ENCODE measurements around the gene PPM1H. TPM values are rescaled to one million over a fixed set of nuclear protein-coding genes. Genes with fewer than 3 reads are reported as not detected.
"Not testable (repeated sequence)": the region's sequence is repeated elsewhere in the genome, so short reads cannot be mapped to it uniquely, and the experiment has no call there.

The PPM1H gene
- total RNA-seq, 2 experiments from 2014 or later: not detected

DNA sequence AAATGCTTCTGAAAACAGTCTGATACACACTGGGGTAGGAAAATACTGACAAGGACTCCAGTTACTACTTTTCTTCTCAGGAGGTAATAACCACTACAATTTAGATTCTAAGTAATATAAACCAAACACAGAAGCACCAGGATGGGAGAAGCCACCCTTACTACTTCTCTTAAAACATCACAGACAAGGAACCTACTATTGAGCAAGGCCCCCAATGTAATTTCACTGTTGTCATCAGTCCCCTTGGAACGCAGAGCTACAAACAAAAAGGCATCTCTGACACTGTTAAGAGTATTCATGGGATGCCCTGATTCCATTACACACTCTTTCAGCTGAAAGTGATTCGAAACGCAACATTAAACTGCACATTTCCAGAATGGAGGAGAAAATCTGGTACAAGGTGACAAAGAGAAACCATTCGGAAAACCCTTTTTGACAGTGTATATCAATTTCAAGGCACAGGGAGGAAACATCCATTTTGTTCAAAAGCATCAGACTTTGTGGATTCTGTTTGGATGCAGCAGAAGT lies 185.9 kb downstream of the PPM1H start:
- Mint-ChIP-seq H3K27ac (no peak overlapping the region), H3K4me3 (no peak overlapping the region), H3K4me1 (peaks cover 1% of the 10 kb centered on the region), H3K27me3 (peaks cover 31% of the 10 kb centered on the region), H3K36me3 (ENCODE audit: low read depth) (no peaks in the 10 kb centered on the region), H3K9me3 (no peaks in the 10 kb centered on the region)
- POLR2A ChIA-PET: no interaction called here
- DNase-seq: no peak
- CTCF ChIA-PET: interaction anchor here (0.7 to 1.2 kb wide), 2 partner anchors 35 to 134 kb away, joined by 3 read pairs; no protein-coding TSS in a partner anchor

DNA sequence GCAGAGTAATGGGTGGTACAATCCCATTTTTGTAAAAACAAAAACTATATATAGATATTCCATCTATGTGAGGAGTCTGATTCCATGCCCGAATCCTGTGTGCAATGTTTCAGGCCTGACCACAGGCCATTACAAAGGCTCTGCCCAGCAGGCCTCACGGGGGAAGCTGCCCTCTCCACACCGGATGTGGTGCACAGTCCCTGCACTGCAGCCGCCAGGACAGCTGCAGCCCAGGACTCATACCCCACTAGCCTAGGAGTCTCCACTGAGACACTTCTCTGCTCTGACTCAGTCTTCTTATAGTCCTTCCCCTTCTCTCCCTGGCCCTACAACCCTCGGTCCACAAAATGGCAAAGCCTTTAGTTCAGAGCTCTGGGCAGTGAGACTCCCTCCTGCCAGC lies 190.4 kb downstream of the PPM1H start:
- ChIA-PET POLR2A (no interaction called here), CTCF (interaction anchor here (0.6 kb wide), 1 partner anchor 758 kb away, joined by 3 read pairs; no protein-coding TSS in a partner anchor)
- no peaks in the 10 kb centered on the region for H3K36me3 Mint-ChIP-seq (ENCODE audit: low read depth)
- DNase-seq: no peak
- no peaks in the 10 kb centered on the region for H3K9me3 Mint-ChIP-seq
- H3K4me3 Mint-ChIP-seq: no peak overlapping the region
- peaks cover 1% of the 10 kb centered on the region for H3K4me1 Mint-ChIP-seq
- H3K27me3 Mint-ChIP-seq: peaks cover 5% of the 10 kb centered on the region
- H3K27ac Mint-ChIP-seq: no peak overlapping the region

GRCh38 chr12:62739266-62740015 lies 195.5 kb downstream of the PPM1H start:
- POLR2A ChIA-PET: interaction anchor here (0.6 kb wide), 1 partner anchor 44 kb away, joined by 4 read pairs; no protein-coding TSS in a partner anchor
- no peaks in the 10 kb centered on the region for H3K27me3 Mint-ChIP-seq

GRCh38 chr12:62738616-62739015 lies 196.3 kb downstream of the PPM1H start:
- no peaks in the 10 kb centered on the region for H3K9me3 Mint-ChIP-seq
- H3K27ac Mint-ChIP-seq: no peak overlapping the region
- H3K4me1 Mint-ChIP-seq: no peaks in the 10 kb centered on the region
- H3K4me3 Mint-ChIP-seq: no peak overlapping the region
- ChIA-PET POLR2A (no interaction called here), CTCF (interaction anchor here (1.8 kb wide), 1 partner anchor 133 kb away, joined by 4 read pairs; no protein-coding TSS in a partner anchor)
- no peaks in the 10 kb centered on the region for H3K27me3 Mint-ChIP-seq
- H3K36me3 Mint-ChIP-seq (ENCODE audit: low read depth): no peaks in the 10 kb centered on the region
- DNase-seq: no peak

More at GRCh38 chr12:62739266-62740015, 195.5 kb downstream of the PPM1H start:
- Mint-ChIP-seq H3K4me1 (no peaks in the 10 kb centered on the region), H3K36me3 (ENCODE audit: low read depth) (no peaks in the 10 kb centered on the region), H3K27ac (no peak overlapping the region), H3K4me3 (no peak overlapping the region), H3K9me3 (no peaks in the 10 kb centered on the region)
- CTCF ChIA-PET: interaction anchor here (0.6 kb wide), 2 partner anchors 537 to 1655 kb away, joined by 3 read pairs; no protein-coding TSS in a partner anchor
- DNase-seq: no peak

DNA sequence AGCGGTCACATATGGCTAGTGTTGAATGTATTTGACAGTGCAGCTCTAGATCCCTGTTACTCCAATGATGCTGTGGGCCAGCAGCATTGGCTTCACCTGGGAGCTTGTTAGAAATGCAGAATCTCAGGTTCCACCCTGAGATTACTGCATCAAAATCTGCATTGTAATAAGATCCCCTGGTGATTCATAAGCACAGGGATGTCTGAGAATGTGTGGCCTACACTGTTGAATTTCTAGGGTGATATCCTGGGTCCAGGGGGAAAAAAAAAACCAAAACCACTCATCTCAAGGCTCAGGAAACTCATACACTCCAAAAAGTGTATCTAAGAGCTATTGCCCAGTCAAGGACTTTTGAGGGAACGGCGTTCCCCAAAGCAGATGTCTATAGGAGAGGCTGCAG lies 196.8 kb downstream of the PPM1H start:
- Mint-ChIP-seq H3K4me3 (no peak overlapping the region), H3K27me3 (no peaks in the 10 kb centered on the region), H3K36me3 (ENCODE audit: low read depth) (no peaks in the 10 kb centered on the region), H3K9me3 (no peaks in the 10 kb centered on the region), H3K4me1 (peaks cover under 1% of the 10 kb centered on the region), H3K27ac (no peak overlapping the region)
- POLR2A ChIA-PET: no interaction called here
- CTCF ChIA-PET: interaction anchor here (1.8 kb wide), 1 partner anchor 132 kb away, joined by 4 read pairs; no protein-coding TSS in a partner anchor
- DNase-seq: no peak

GRCh38 chr12:62737615-62738014 lies 197.3 kb downstream of the PPM1H start:
- Mint-ChIP-seq H3K9me3 (no peaks in the 10 kb centered on the region), H3K4me3 (no peak overlapping the region), H3K36me3 (ENCODE audit: low read depth) (no peaks in the 10 kb centered on the region), H3K27ac (no peak overlapping the region), H3K27me3 (no peaks in the 10 kb centered on the region), H3K4me1 (peaks cover 3% of the 10 kb centered on the region)
- CTCF ChIA-PET: interaction anchor here (1.8 kb wide), 1 partner anchor 132 kb away, joined by 4 read pairs; no protein-coding TSS in a partner anchor
- POLR2A ChIA-PET: no interaction called here
- no peak for DNase-seq

DNA sequence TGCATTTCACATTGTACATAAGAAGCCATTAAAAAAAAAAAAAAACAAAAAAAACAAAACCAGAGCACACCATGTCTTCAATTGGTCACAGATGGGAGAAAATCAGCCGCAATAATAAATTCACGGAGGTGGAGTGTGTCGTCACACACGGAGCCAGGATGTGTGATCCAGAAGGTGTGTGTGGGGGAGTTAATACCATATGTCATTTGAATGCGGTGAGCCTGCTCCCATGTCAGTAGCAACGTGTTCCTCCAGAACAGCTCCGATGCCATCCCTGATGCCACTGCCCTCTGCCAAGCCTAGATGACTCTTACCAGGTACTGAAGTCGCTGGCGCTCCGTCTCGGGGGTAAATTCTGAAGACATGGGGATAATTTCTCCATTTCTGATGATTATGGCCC lies 197.8 kb downstream of the PPM1H start:
- no peaks in the 10 kb centered on the region for H3K9me3 Mint-ChIP-seq

DNA sequence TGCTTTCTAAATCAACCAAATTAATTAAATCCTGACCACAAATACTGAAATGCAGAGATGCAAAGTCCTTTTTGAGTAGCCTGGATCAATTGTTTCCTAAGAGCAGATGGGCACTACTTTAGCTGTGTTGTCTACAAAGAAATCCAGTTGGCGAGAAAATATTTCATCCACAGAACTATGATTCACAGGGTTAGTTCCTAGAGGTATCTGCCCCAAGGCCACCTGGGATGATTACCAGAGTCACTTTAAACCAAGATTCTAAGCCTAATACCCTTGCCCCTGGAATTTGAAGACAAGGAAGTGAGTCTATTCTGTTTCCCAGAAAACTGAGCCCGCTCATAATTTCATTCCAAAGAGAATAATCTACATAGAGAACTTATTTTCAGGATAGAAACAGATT lies 198.4 kb downstream of the PPM1H start:
- Mint-ChIP-seq H3K4me3 (no peak overlapping the region), H3K4me1 (peaks cover 3% of the 10 kb centered on the region), H3K9me3 (no peaks in the 10 kb centered on the region), H3K27ac (no peak overlapping the region), H3K36me3 (ENCODE audit: low read depth) (no peaks in the 10 kb centered on the region), H3K27me3 (no peaks in the 10 kb centered on the region)
- DNase-seq: no peak
- ChIA-PET CTCF (interaction anchor here (0.6 to 1.0 kb wide), 2 partner anchors 11 to 186 kb away, joined by 3 read pairs; no protein-coding TSS in a partner anchor), POLR2A (no interaction called here)

More for the DNA sequence above, 197.8 kb downstream of the PPM1H start:
- CTCF ChIA-PET: interaction anchor here (1.8 kb wide), 1 partner anchor 131 kb away, joined by 4 read pairs; no protein-coding TSS in a partner anchor
- Mint-ChIP-seq H3K4me3 (no peak overlapping the region), H3K27ac (no peak overlapping the region), H3K27me3 (no peaks in the 10 kb centered on the region), H3K4me1 (peaks cover 3% of the 10 kb centered on the region), H3K36me3 (ENCODE audit: low read depth) (no peaks in the 10 kb centered on the region)
- no peak for DNase-seq
- POLR2A ChIA-PET: no interaction called here

- ChIA-PET CTCF (no interaction called here), POLR2A (no interaction called here)
- peaks cover 3% of the 10 kb centered on the region for H3K4me1 Mint-ChIP-seq
- DNase-seq: no peak
- H3K27me3 Mint-ChIP-seq: peaks cover 6% of the 10 kb centered on the region
- no peak overlapping the region for H3K27ac Mint-ChIP-seq
- no peak overlapping the region for H3K4me3 Mint-ChIP-seq
- H3K36me3 Mint-ChIP-seq (ENCODE audit: low read depth): no peaks in the 10 kb centered on the region
- no peaks in the 10 kb centered on the region for H3K9me3 Mint-ChIP-seq
These were observed 202.0 kb downstream of the PPM1H start for GRCh38 chr12:62732861-62733427.

DNA sequence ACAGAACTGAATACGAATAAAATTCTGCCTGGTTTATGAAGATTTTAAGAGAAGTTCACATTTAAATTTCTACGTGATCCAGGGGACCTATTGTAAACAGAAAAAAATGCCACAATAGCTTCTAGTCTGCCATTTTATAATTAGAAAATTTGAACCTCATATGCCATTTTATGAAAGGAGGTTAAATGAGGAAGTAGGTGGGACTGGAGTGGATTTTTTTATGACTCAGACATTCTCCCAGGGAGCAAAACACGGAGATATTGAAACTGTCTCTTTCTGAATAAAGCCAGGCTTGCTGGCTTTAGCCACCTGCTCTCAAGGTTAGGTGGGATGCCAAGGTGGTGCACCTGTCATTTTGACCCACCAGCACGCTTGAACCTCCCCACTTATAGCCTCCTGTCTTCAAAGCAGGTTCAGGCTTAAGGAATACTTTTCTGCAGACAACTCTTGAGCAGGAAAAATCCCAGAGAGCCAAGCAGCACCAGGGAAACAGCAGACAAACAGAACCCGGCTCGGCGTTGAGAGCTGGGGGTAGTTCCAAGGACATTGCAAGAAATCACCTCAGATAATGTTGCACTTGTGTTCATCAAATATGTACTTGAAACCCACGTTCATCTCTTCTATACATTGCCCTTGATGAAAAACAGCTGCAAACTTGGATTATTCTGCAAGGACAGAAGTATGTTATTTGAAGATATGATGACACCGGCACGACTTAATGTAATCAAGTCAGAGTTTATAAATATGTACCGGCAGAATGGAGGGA lies 203.7 kb downstream of the PPM1H start:
- Mint-ChIP-seq H3K27me3 (peaks cover 6% of the 10 kb centered on the region), H3K36me3 (ENCODE audit: low read depth) (no peaks in the 10 kb centered on the region), H3K9me3 (no peaks in the 10 kb centered on the region), H3K4me3 (no peak overlapping the region), H3K4me1 (peaks cover 3% of the 10 kb centered on the region), H3K27ac (no peak overlapping the region)
- no peak for DNase-seq
- ChIA-PET CTCF (interaction anchor here (0.6 kb wide), 1 partner anchor 194 kb away, joined by 3 read pairs; no protein-coding TSS in a partner anchor), POLR2A (no interaction called here)

DNA sequence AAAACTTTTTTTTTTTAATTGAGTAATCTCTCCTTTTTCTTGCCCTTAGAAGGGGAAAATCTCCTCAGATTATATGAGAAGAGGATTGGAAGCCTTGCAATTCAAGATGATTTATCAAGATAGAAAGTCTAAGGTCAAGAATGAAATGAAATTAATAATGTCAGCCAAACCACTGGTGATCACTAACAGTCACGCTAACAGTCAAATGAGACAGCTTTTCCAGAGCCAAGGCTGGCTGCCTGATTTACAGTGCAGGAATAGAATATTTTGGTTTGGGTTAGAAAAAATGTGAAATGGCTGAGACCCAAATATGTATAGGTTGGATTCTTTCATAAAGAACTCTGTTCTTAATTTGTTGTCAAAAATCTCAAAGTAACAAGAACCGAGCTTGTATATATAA lies 204.3 kb downstream of the PPM1H start:
- ChIA-PET POLR2A (no interaction called here), CTCF (interaction anchor here (0.6 kb wide), 1 partner anchor 193 kb away, joined by 3 read pairs; no protein-coding TSS in a partner anchor)
- Mint-ChIP-seq H3K4me3 (no peak overlapping the region), H3K27ac (no peak overlapping the region), H3K36me3 (ENCODE audit: low read depth) (no peaks in the 10 kb centered on the region), H3K27me3 (peaks cover 6% of the 10 kb centered on the region), H3K9me3 (no peaks in the 10 kb centered on the region), H3K4me1 (peaks cover 3% of the 10 kb centered on the region)
- no peak for DNase-seq

GRCh38 chr12:62729579-62730544 lies 205.1 kb downstream of the PPM1H start:
- DNase-seq; POLR2A ChIA-PET; CTCF ChIA-PET; H3K36me3 Mint-ChIP-seq (ENCODE audit: low read depth); H3K9me3 Mint-ChIP-seq; H3K4me3 Mint-ChIP-seq; H3K27me3 Mint-ChIP-seq; H3K27ac Mint-ChIP-seq; H3K4me1 Mint-ChIP-seq: not testable (repeated sequence)

Data from activated CD4-positive, alpha-beta T cell treated with anti-CD3 and anti-CD28 coated beads, Interleukin-2, amount 10 ng/mL, durations not matched to agents 7 days and 5 days (primary cell).